Body of pancreas (tissue), 4 donors: ENCODE data around the gene SLC25A42.

ENCODE experiments used
- CTCF ChIP-seq, 7 experiments: fragments of 450-650 bp in 4 of 7; fragments of 200-600 bp in 3 of 7; sonication (generic) in 3 of 7; IDR thresholded peaks; one replicate each; pipeline ENCODE4 v1.5.1; 2016 to 2019; ENCODE audit warnings: antibody characterized with exemption in 7 of 7
- POLR2A ChIP-seq, 3 donors: fragments of 450-650 bp; IDR thresholded peaks; one replicate each; pipeline ENCODE4 v1.6.1; 2016; ENCODE audit warnings: antibody characterized with exemption in 3 of 3, mild to moderate bottlenecking in 2 of 3

DNA sequence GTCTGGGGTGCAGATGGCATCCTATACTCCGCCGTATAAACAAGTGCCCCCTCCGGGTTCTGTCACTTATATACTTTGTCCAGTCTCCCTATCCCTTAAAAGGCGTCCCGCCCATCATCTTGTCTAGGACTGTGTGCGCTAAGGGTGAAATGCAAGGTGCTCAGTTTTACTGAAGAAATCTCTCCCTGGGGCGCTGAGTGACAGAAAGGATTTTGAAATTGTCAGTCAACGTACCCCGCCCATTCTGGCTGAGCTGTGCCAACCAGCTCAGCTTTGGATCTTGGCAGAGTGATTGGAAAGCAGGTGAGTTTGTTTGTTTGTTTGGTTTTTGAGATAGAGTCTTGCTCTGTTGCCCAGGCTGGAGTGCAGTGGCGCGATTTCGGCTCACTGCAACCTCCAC, 78.6 kb downstream of the SLC25A42 start:
- TF ChIP-seq CTCF (IDR thresholded peaks at IDR 0.05) (no peak), POLR2A (IDR thresholded peaks at IDR 0.05) (no peak)
